HEK293T (cell line): ENCODE measurements around the gene MID1IP1.

Source experiments
- CTCF ChIA-PET: fragments of 350-600 bp; formaldehyde crosslinking; extraction: SDS; loops from one replicate; lab custom pipeline; 2021; ENCODE audit warnings: antibody characterized with exemption, inconsistent platforms; lab: Yijun Ruan, JAX
- POLR2A ChIA-PET: fragments of 350-600 bp; formaldehyde crosslinking; extraction: SDS; loops from one replicate; lab custom pipeline; 2020; ENCODE audit warnings: antibody characterized with exemption, inconsistent platforms; lab: Yijun Ruan, JAX
- DNase-seq: peaks from one replicate; pipeline ENCODE4 v3.0.0; 2012; ENCODE audit warnings: mixed read lengths; ENCODE audit errors: extremely low spot score
- ARNT ChIP-seq: fragments of 450-650 bp; IDR thresholded peaks from 2 replicates; pipeline ENCODE4 v1.6.1; 2017; ENCODE audit warnings: mild to moderate bottlenecking
- BHLHE40 ChIP-seq: fragments of 450-650 bp; IDR thresholded peaks from 2 replicates; pipeline ENCODE4 v1.6.1; 2016; ENCODE audit warnings: mild to moderate bottlenecking, moderate library complexity, borderline replicate concordance
- CTBP1 ChIP-seq: fragments of 450-650 bp; IDR thresholded peaks from 2 replicates; pipeline ENCODE4 v1.6.1; 2016; ENCODE audit warnings: borderline replicate concordance
- ELF4 ChIP-seq: fragments of 450-650 bp; IDR thresholded peaks from 2 replicates; pipeline ENCODE4 v1.6.1; 2017; ENCODE audit warnings: antibody characterized with exemption
- FOXA1 ChIP-seq: fragments of 450-650 bp; IDR thresholded peaks from 2 replicates; pipeline ENCODE4 v1.6.1; 2016; ENCODE audit warnings: mild to moderate bottlenecking
- FOXK2 ChIP-seq: fragments of 450-650 bp; IDR thresholded peaks from 2 replicates; pipeline ENCODE4 v1.6.1; 2016; ENCODE audit warnings: mild to moderate bottlenecking
- FOXM1 ChIP-seq: fragments of 450-650 bp; IDR thresholded peaks from 2 replicates; pipeline ENCODE4 v1.6.1; 2017; ENCODE audit warnings: mild to moderate bottlenecking, borderline replicate concordance
- HDGF ChIP-seq: fragments of 450-650 bp; IDR thresholded peaks from 2 replicates; pipeline ENCODE4 v1.6.1; 2017; ENCODE audit warnings: antibody characterized with exemption, borderline replicate concordance
- L3MBTL2 ChIP-seq: fragments of 450-650 bp; conservative IDR thresholded peaks from 2 replicates; pipeline ENCODE4 v1.6.1; 2016; ENCODE audit warnings: mild to moderate bottlenecking
- LEF1 ChIP-seq: fragments of 450-650 bp; IDR thresholded peaks from 2 replicates; pipeline ENCODE4 v1.6.1; 2017; ENCODE audit warnings: mild to moderate bottlenecking, borderline replicate concordance
- NFRKB ChIP-seq: fragments of 450-650 bp; IDR thresholded peaks from 2 replicates; pipeline ENCODE4 v1.6.1; 2016; ENCODE audit warnings: mild to moderate bottlenecking, moderate library complexity
- SP1 ChIP-seq: fragments of 450-650 bp; IDR thresholded peaks from 2 replicates; pipeline ENCODE4 v1.6.1; 2017
- SUZ12 ChIP-seq: fragments of 450-650 bp; IDR thresholded peaks from 2 replicates; pipeline ENCODE4 v1.6.1; 2016; ENCODE audit warnings: mild to moderate bottlenecking
- TARDBP ChIP-seq: fragments of 450-650 bp; IDR thresholded peaks from 2 replicates; pipeline ENCODE4 v1.6.1; 2016
- ZNF384 ChIP-seq: fragments of 450-650 bp; IDR thresholded peaks from 2 replicates; pipeline ENCODE4 v1.6.1; 2016
- TF ChIP-seq, protein P1 (sequence below): fragments of 450-650 bp; IDR thresholded peaks from 2 replicates; pipeline ENCODE4 v1.6.1; 2016

The MID1IP1 gene

DNA sequence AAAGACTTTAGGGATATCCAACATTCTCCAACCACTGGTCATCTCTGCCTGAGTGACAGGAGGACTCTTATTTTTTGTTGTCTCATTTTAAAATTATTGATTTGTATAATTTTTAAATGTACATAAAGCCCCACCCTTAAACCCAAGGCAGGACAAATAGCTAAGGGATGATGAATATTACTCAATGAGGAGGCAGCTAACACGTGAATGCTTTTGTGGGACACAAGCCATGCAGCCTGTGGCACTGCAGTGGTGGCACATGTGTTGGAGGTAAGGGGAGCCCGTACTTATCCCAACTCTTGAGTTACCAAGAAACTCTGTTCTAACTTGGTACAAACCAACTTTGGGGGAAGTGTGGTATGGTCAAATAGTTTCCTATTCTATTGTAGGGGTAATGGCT is 19.5 kb downstream of the MID1IP1 start:
- TF ChIP-seq LEF1 (no peak), L3MBTL2 (no peak), FOXK2 (no peak), ARNT (no peak)
- TF ChIP-seq, protein P1, sequence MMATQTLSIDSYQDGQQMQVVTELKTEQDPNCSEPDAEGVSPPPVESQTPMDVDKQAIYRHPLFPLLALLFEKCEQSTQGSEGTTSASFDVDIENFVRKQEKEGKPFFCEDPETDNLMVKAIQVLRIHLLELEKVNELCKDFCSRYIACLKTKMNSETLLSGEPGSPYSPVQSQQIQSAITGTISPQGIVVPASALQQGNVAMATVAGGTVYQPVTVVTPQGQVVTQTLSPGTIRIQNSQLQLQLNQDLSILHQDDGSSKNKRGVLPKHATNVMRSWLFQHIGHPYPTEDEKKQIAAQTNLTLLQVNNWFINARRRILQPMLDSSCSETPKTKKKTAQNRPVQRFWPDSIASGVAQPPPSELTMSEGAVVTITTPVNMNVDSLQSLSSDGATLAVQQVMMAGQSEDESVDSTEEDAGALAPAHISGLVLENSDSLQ: no peak
- CTCF ChIA-PET: no interaction called here
- no peak for DNase-seq
- POLR2A ChIA-PET: no interaction called here

DNA sequence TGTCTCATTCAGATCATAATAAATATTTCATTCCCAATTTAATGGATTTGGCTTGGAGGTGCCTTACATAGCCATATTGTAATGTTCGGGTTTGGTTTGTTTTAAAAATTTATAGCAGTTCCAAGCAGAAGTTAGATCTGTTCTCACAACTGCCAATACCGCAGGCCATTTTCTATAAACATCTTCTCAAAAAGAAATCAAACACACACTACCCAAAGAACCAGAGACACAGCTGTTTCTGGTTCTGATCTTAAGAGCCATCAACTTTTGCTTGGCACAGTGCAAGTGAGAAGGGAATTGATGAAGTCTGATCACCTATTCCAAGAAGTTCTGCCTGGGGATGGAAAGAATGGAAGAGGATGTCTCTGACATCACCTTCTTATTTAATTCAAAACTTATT is 22.9 kb downstream of the MID1IP1 start:
- POLR2A ChIA-PET: no interaction called here
- DNase-seq: no peak
- CTCF ChIA-PET: no interaction called here
- TF ChIP-seq HDGF (no peak), LEF1 (no peak), FOXA1 (no peak), TARDBP (no peak), L3MBTL2 (no peak), NFRKB (no peak), ZNF384 (no peak), SUZ12 (no peak), ELF4 (no peak), ARNT (no peak)
- TF ChIP-seq, protein P1: no peak

DNA sequence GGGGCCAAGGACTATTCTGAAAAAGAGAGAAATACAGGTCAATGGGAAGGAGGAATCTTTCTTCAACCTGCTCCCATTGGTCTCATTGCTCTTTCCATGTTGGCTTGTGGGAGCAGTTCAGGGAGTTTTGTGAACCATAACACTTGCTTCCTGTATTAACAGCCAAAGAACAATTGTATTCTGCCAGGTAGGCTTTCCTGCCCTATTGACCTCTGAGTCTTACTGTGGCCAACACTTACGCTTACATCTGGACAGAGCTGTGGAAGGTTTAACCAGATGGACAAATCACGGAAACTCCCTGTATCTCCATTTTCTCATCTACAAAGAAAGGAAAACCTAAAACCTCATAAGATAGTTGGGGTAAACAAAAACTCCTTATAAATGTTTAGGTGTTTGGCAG is 30.7 kb downstream of the MID1IP1 start:
- POLR2A ChIA-PET: interaction anchor here (1.1 kb wide), 1 partner anchor 30 kb away, joined by 3 read pairs; no protein-coding TSS in a partner anchor
- DNase-seq: no peak
- TF ChIP-seq TARDBP (no peak), FOXA1 (no peak), CTBP1 (no peak), ELF4 (no peak), FOXK2 (no peak), NFRKB (no peak), BHLHE40 (no peak), HDGF (no peak), LEF1 (no peak), SUZ12 (no peak)
- TF ChIP-seq, protein P1: no peak
- CTCF ChIA-PET: no interaction called here

DNA sequence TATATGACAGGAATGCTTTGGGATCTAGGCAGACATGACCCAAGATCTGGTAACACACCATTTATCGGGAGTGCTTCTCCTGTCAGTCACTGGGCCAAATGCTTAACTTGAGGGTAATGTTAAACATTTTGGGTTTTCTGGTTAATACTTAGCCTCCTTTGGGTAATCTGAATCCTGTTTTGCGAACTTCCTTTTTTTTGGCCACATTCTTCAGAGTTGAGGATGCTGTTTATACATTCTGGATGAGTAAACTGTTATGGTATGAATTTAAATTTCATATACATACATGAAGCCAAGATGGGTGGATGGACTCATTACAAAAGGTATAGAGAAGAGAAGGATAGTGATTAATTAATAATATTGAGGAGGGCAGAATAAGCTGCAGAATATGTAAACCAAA is 36.1 kb downstream of the MID1IP1 start:
- ChIA-PET CTCF (no interaction called here), POLR2A (no interaction called here)
- TF ChIP-seq L3MBTL2: no peak
- TF ChIP-seq TARDBP: no peak
- no peak for DNase-seq

DNA sequence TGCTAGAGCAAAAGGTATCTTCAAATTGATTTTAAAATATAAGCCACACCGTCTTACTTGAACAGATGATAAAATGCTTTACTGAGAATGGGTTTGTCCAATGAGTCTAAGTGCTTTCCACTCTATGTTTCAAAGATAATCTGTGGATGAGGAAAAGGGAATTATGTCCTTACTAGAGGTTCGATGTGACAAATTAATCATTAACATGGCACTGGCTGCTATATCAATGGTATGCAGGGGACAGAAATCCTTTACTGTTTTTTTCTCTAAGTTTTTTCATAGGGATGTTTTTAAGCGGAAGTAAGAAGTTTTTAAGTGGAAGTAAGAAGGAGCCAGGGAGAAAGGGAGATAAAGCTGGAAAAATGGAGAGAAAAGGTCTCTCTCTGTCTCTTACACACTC is 38.0 kb downstream of the MID1IP1 start:
- TF ChIP-seq, protein P1: no peak
- TF ChIP-seq ELF4: no peak
- no peak for TF ChIP-seq HDGF
- no peak for TF ChIP-seq FOXM1
- TF ChIP-seq ZNF384: no peak
- no peak for TF ChIP-seq FOXK2
- TF ChIP-seq TARDBP: no peak
- TF ChIP-seq FOXA1: no peak
- no peak for TF ChIP-seq LEF1
- no peak for TF ChIP-seq BHLHE40
- no peak for TF ChIP-seq SP1
- TF ChIP-seq SUZ12: no peak
- TF ChIP-seq ARNT: no peak
- no peak for TF ChIP-seq CTBP1
- no peak for TF ChIP-seq L3MBTL2
- TF ChIP-seq NFRKB: no peak
- ChIA-PET CTCF (no interaction called here), POLR2A (no interaction called here)
- no peak for DNase-seq

DNA sequence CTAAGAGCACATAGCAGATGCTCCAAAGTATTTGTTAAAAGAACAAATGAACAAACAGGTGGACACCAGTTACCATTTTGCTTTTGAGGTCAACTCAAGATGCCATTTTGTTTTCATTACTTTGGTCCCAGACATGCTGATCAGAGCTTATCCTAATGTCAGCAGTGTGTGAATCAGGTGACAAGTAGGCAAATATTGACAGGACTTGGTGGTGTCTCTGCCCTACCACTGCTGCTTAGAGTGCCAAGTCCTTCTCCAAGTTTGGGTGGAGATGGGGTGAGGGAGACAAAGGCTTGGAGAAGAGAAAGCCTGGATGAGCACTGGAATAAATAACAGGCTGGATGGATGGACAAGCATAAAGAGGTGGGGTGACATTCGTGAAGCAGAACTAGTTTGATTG is 38.7 kb downstream of the MID1IP1 start:
- TF ChIP-seq FOXM1: no peak
- POLR2A ChIA-PET: no interaction called here
- DNase-seq: no peak
- CTCF ChIA-PET: no interaction called here

DNA sequence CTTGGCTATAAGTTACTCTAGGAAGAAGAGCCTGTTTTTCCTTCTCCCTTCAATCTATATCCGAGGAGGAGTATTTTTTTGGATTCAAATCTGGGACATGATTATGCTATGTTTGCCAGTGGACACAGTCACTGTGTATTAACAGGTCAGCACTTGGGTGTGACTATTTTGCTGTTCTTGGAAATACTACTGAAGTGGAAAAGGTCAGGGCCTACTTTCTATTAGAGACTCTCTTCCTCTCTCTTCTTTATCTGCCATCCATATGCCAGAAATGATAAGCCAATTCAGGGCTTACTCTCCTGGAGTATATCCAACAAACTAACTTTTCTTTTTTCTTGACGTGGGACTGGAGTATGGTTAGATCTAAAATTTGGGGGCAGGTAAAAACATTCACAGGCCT is 40.5 kb downstream of the MID1IP1 start:
- POLR2A ChIA-PET: no interaction called here
- no peak for DNase-seq
- TF ChIP-seq HDGF: no peak
- no peak for TF ChIP-seq FOXM1
- no peak for TF ChIP-seq FOXK2
- TF ChIP-seq FOXA1: no peak
- no peak for TF ChIP-seq SUZ12
- no peak for TF ChIP-seq ZNF384
- TF ChIP-seq ELF4: no peak
- TF ChIP-seq SP1: no peak
- no peak for TF ChIP-seq CTBP1
- TF ChIP-seq NFRKB: no peak
- TF ChIP-seq, protein P1: no peak
- TF ChIP-seq LEF1: no peak
- TF ChIP-seq L3MBTL2: no peak
- TF ChIP-seq BHLHE40: no peak
- no peak for TF ChIP-seq ARNT
- TF ChIP-seq TARDBP: no peak
- CTCF ChIA-PET: no interaction called here
